Activated CD4-positive, CD25-positive, alpha-beta regulatory T cell treated with anti-CD3 and anti-CD28 coated beads, Interleukin-2, amount 50 U/mL, for 72 hours (primary cell): ENCODE results near the gene PCNX1.
"Not testable (repeated sequence)": the region's sequence is repeated elsewhere in the genome, so short reads cannot be mapped to it uniquely, and the experiment has no call there.

Experiments
- DNase-seq: peaks from one replicate; pipeline ENCODE4 v3.0.0; 2021

The PCNX1 gene

DNA sequence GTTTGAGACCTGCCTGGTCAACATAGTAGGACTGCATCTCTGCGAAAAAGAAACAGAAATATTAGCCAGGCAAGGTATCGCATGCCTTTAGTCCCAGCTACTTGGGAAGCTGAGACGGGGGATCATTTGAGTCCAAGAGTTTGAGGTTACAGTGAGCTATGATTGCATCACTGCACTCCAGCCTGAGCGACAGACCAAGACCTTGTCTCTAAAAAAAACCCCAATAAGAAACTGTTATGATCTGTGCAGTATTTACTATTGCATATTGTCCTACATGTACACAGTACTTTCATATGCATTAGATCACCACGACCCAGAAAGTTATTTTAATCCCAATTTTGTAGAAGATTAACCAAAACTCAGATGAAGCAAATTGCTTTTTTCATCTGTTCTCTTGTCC is 187.5 kb downstream of the PCNX1 start:
- DNase-seq, result no peak

DNA sequence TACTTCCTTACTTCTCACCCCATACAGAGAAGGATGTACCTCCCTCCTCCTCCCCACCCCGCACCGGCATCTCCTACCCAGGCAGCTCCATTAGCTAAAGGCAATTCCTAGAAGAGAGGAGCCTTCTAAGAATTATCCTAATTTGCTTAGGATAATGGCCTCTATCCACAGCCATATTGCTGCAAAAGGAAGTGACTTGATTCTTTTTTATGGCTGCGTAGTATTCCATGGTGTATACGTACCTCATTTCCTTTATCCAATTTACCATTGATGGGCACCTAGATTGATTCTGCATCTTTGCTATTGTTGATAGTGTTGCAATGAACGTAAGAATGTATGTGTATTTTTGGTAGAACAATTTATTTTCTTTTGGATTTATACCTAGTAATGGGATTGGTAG is 189.7 kb downstream of the PCNX1 start:
- no peak for DNase-seq

DNA sequence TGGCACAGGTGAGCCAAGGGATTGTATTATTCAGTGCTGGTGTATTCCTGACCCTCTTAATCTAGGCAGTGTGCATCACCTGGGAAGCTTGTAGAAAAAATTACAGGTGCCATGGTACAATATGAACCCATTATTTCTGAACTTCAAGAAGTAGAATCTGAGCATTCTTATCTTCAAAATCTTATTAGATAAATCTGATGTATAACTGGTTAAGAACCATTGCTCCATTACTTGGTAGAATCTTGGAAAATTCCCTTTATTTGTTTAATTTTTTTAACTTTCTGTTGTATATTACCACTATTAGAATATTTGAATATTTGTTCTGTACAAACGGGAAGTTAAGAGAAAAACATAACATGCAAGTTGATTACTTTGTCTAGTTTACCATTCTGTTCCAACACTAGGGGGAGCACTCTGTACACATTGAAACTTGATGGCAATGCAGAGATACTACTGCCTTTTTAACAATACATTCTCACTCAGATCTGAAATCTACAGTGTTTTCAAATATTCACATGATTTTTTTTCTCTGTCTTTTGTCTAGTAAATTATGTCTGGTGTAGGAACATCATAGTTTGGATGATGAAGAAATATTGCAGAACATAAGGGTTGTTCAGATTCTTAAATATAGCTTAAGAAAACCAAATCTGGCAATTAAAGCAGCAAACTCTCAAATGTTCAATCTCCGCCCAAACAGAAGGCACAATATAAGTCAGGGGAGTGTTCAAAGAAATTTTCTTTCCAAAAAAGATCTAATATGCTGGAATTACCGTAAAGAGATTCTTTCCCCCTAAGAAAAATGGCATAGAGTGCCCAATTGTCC is 196.6 kb downstream of the PCNX1 start:
- DNase-seq, result no peak

DNA sequence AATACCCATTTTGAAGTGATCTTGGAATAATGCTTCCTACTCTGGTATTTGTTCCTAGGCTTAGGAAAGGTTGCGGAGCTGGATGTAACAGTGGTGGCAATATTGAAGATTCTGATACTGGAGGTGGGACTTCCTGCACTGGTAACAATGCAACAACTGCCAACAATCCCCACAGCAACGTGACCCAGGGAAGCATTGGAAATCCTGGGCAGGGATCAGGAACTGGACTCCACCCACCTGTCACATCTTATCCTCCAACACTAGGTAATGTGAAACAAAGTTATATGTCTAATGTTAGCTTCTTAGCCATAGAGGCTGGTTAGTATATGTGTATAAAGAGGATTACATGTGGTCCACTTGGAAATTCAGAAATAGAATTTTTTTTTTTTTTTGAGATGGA is 197.9 kb downstream of the PCNX1 start:
- no peak for DNase-seq

DNA sequence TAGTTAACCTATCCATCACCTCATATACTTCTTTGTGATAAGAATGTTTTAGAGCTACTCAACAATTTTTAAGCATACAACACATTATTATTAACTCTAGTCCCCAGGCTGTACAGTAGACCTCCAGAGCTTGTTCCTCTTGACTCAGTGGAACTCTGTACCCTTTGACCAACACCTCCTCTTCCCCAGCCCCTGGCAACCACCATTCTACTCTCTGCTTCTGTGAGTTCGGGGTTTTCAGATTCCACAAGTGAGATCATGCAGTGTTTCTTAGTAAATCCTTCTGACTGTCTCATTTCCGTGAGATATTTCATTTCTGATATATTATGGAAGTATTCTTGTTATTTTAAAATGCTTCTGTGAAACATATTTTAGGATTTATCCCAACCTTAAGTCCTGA is 200.7 kb downstream of the PCNX1 start:
- DNase-seq, result no peak

DNA sequence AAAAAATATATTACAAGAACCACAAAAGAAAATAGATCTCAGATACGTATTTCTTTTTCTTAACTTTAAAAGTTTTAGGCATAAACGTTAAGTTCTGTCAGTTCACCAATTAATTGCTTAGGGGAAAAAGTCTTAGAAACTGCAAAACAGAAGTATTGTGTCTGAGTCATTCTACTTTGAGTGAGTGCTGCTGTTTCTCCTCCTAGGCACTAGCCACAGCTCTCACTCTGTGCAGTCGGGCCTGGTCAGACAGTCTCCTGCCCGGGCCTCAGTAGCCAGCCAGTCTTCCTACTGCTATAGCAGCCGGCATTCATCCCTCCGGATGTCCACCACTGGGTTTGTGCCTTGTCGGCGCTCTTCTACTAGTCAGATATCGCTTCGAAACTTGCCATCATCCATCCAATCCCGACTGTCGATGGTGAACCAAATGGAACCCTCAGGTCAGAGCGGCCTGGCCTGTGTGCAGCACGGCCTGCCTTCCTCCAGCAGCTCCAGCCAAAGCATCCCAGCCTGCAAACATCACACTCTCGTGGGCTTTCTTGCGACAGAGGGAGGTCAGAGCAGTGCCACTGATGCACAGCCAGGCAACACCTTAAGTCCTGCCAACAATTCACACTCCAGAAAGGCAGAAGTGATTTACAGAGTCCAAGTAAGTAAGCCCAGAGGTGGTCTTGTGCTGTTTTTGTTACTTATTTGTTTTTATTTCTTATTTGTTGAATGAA is 201.3 kb downstream of the PCNX1 start:
- no peak for DNase-seq

DNA sequence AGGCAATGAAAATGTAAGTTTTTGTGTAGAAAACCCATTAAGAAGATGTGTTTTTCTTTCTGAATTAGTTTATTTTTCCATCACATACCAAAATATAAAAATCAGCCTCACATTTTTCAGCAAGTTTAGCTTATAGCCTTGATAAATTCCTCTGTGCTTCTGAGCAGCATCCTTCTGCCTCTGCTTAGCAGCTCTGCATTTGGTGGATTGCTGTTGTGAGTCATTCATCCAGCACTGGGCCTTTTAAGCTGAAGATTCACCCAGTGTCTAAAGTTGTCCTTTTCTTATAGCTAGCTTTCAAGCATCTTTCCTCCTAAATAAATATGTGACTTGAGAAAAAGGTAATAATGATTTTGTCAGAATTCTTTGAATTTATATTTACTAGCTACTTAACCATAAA is 206.1 kb downstream of the PCNX1 start:
- DNase-seq, result no peak

DNA sequence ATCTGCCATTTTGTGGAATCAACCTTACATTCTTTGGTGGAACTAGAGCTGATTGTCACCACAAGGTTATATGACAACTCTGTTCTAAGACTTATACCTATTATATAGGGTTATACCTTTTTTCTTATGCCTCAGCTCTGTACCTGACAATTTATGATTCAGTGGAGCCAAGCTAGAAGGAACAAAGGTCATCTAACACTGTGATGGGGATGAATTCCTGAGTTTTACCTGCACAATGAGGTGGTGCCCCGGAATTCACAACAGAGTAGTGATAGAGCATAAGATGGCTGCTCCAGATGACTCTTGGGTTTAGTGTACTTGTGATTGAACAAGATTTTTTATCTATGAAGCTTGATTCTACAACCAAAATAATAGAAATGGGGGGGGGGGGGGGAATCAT is 207.3 kb downstream of the PCNX1 start:
- no peak for DNase-seq

DNA sequence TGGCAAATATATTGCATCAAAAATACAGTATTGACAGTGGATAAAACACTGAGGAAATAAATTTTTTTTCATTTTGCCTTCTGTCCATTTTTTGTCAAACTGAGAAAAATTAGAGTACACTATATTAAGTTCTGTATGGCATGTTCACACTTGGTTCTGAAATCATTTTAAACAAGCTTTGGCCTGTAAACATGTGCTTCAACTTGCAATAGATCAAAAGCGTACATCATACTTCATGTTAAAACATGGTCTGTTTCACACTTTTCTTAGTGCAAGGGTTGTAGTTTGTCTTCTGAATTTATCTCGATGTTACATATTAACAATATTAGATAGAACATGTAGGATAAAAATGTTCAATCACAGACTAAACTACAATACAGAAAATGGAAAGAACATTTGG is 208.0 kb downstream of the PCNX1 start:
- DNase-seq, result no peak

DNA sequence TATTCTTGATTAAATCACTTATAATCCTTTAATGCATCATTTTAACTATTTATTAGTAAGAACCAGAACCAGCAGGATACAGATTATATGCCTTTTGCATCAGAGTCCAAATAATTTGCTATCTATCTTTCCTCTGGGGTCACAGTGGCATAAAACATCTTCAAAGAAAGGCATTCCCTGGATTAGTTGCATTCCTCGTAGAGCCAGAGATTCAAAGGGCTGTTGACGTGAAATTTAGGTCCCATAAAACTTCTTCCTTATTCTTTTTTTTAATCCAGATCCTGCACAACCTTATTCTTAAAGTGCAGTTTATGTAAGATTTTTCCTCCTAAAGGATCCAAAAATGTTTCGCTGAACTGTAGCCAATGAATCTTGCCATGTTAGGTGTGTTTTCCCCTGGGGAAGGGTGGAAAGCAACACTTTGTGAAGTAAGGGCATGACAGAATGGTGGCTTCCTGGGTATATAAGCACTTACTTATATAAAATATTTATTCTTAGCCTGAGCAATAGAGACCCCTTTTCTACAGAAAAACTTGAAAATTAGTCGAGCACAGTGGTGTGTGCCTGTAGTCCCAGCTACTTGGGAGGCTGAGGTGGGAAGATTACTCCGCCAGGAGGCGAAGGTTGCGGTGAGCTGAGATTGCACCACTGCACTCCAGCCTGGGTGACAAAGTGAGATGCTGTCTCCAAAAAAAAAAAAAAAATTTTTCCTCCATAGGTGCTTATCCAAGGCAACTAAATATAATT is 208.7 kb downstream of the PCNX1 start:
- DNase-seq, result no peak

DNA sequence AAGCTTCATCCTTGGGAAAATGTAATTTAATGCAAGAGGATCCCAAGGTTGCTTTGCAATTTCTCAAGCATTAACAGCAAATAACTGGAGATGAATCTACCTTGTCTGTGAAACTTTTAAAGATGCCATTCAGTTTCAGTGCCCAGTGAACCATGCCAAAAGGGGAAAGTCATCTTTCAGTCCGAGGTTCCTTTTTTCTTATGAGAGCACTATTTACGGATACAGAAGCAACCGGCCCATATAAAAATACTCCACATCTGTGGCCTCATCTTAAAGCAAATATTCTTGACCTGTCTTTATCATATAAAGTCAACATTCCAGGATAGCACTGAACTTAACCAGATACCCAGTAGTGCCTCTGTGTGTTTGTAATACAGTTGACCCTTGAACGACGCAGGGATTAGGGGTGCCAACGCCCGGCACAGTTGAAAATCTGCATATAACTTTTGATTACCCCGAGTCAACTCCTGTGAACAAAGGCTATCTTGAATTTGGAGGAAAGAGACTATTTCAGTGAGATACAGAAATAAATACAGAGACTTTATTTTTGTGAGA is 209.4 kb downstream of the PCNX1 start:
- DNase-seq, result no peak

DNA sequence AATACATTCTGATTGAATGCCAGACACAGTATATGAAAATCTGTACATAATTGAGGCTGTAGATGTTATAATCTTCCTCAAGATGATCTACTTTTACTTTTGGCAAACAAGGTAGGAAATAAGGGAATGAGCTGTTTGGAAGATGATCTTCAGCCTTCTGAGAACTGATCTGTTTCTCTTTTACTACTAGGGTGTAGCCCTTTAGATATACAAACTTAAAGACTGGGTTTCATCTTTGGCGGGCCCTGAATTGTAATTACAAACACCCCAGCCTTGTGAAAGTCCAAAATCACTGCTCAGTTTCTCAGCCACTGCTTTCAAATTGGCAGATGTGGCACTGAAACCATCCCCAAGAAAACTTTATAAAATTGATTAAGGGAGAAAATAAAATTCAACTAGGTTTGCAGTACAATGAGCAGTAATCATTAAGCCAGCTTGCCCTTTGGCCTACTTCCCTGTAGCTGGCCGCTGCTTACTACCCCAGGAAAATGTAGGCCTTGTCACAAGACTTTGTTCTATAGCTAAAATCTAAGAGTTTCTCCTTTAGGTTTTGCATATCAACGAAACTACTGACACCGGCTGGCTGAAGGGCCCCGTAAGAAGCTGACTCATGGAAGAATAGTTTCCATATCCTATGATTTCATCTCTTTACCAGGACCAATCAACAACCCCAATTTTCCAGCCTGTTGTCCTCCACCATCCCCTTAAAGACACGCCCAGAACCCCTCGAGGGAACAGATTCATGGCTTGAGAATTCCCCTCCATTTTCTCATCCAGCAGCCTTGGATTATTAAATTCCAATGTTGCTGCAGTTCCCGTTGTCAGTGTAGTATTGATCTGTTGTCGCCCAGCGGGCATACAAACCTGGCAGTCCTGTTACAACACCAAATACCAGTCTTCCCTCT is 210.8 kb downstream of the PCNX1 start:
- no peak for DNase-seq

DNA sequence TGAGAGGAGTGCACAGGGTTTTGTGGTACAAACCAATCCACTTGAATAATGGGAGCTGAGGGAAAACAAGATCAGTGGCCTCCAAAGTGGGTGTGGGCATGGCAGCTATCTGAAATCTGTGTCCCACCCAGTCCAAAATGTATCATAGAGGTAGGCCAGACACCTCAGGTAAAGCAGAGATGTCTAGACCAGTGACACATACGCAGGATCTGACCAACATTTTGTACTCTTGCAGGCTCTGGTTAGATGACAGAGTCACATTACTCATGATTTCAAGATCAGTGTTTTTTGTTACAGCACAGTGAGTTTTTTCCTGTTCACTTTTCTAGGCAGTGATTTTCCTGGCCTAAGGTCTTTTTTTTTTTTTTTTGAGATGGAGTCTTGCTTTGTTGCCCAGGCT is 211.8 kb downstream of the PCNX1 start:
- DNase-seq, result no peak

DNA sequence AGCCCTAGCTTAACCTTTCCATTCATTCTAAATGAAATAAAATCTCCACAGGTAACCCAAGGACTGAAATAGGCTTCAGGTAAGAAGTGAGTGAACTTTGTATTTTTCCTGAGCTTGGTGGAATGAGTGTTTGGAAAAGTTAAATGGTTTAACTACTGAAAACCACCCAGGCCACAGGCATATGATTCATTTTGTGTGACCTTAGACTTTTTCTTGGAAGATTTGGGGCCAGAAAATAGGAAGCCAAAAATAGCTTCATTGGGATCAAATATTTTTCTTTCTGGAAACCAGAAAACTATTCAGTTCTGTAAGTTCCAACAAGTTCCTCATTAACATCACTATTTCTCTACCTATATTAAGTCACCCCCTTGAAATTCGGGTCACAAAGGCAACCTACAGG is 212.6 kb downstream of the PCNX1 start:
- no peak for DNase-seq

DNA sequence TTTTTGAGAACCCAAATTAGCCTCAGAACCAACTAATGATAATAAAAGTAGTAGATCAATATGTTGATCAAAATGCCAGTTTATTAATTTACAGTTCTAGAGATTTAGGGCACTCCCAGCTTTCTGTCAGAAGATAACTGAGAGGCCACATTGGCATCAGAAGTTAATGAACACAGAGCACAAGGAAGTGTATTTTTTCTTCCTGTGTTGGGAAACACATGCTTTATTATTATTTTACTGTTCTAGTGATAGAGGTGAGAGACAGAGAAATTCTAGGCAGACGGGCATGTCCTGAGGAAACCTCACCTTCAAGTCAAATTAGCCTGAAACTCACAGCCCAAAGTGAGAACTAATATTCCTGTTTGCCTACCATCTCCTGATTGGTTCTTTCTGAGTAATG is 213.7 kb downstream of the PCNX1 start:
- DNase-seq, result no peak

DNA sequence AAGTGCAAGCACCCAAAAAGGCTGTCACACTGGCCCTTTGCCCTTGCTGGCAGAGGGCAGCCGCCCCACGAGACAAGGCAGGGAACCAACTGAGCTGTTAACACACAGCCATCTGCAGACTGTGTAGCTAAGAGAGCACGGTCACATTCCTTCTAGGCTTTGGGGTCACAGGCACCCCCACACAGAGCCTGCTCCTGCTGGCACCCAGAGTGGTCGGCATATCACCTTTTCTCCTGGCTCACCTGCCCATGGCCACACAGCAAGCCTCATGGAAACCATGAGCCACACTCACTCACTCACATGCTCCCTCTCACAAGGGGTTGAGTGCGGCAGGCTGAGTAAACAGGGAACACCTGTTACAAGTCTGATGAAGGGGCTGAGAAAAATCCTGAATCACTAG is 214.5 kb downstream of the PCNX1 start:
- no peak for DNase-seq

DNA sequence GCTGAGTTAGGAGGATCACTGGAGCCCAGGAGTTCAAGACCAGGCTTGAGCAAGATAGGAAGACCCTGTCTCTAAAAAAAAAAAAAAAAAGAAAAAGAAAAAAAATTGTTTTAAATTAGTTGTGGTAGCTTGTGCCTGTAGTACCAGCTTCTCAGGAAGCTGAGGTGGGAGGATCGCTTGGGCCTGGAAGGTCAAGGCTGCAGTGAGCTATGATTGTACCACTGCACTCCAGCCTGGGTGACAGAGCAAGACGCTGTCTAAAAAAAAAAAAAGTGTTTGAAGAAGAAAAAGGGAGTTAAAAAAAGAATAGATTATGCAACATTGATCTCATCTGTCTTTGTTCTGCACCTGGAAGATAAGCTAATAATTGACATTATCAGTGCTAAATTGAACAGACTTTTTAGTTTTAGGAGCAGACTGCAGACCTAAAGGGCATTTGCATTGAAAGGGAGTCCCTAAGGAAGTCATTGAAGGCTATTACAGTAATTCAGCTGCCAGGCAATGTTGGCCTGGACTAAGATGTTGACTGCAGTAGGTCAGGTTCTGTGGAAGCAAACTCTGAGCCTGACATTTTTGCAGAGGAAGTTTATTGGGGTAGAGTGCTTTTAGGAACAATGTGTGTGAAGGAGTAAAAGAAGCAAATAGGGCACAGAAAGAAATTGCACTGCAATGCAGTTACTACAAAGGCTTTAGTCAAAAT is 215.8 kb downstream of the PCNX1 start:
- DNase-seq, result no peak

DNA sequence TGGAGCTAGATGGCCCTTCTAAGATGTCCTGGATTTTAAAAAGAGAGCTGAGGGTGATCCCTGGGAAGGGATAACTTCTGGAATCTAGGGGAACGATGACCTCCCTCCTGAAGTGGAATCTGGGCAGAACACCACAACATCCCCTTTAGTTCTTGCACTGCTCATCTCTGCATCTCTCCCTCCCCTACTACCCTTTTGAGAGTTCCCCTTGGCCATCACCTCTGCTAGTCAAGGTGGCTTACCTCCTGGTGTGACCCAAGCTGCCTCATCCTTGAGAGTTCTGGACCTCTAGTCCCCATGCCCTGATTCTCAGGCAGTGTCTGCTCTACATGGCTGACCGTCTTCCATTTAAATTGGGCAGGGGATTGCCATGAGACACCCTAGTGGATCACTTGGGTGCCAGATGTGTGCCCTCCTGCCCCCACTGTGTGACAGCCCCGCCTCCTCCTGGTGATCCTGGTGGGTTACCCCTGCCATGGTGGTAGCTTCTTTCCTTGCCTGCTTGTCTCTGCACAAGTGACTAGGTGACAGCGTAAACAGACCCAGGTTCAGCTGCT is 216.4 kb downstream of the PCNX1 start:
- no peak for DNase-seq

DNA sequence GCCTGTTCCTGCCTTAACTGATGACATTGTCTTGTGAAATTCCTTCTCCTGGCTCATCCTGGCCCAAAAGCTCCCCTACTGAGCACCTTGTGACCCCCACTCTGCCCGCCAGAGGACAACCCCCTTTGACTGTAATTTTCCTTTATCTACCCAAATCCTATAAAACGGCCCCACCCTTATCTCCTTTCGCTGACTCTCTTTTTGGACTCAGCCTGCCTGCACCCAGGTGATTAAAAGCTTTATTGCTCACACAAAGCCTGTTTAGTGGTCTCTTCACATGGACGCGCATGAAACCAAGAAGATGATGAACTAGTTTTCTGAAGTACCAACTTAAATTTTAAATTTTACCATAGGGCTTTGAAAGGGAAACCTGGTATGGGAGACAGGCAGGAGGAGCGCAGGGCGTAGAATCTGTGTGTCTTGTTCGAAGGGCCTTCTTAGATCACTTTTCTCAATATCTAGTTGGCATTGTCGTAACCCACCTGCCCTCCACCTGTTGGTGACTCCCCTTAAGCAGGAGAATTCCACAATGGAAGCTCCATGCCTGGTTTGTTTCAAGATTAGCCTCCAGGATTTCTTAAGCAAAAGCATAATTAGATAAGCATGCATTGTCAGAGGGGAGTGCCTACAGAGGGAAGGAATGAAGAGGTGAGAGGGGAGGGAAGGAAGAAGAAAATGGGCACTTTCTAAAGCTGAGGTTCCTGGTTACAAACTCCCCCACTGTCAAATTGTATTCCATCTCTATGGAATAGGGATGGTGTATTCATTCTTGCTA is 222.6 kb downstream of the PCNX1 start:
- not testable (repeated sequence) for DNase-seq

DNA sequence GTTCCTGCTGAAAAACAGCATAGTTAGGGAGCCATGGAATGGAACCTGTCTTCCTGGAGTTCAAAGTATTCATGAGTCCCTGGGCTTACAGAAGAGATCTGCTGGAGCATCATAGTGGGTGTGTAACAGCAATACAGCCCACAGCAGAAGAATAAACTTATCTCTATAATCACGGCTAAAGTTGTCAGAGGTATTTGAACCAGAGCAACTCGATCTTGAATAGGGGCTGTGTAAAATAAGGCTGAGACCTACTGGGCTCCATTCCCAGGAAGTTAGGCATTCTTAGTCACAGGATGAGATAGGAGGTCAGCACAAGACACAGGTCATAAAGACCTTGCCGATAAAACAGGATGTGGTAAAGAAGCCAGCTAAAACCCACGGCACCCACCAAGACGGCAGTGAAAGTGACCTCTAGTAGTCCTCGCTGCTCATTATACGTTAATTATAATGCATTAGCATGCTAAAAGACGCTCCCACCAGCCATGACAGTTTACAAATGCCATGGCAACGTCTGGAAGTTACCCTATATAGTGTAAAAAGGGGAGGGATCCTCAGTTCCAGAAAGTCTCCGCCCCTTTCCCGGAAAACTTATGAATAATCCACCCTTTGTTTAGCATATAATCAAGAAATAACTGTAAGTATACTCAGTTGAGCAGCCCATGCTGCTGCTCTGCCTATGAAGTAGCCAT is 223.4 kb downstream of the PCNX1 start:
- DNase-seq, result no peak
